NT2/D1 (cell line): ENCODE results near the gene CNPY3.
A peak's percentile ranks its signal among the peaks of the same experiment; 100 is the strongest.
"Not testable (repeated sequence)": the region's sequence is repeated elsewhere in the genome, so short reads cannot be mapped to it uniquely, and the experiment has no call there.

Experiments
- DNase-seq: peaks from one replicate; pipeline ENCODE4 v3.0.0-alpha.2; 2011; ENCODE audit warnings: low read depth, low spot score
- H3K27me3 ChIP-seq: 2 replicates; pipeline ENCODE4 v1.6.0; 2011; ENCODE audit warnings: mild to moderate bottlenecking; ENCODE audit not compliant: insufficient read length, insufficient read depth
- H3K36me3 ChIP-seq: 2 replicates; pipeline ENCODE4 v1.6.1; 2011; ENCODE audit warnings: mild to moderate bottlenecking, low read length, mixed read lengths; ENCODE audit not compliant: insufficient read depth, insufficient read length
- H3K4me1 ChIP-seq: 2 replicates; pipeline ENCODE4 v1.5.1; 2011; ENCODE audit not compliant: insufficient read depth, insufficient read length
- H3K4me3 ChIP-seq: 2 replicates; pipeline ENCODE4 v1.5.1; 2011; ENCODE audit warnings: low read depth; ENCODE audit not compliant: insufficient read length
- H3K9ac ChIP-seq: 2 replicates; pipeline ENCODE4 v1.6.0; 2011; ENCODE audit warnings: low read depth; ENCODE audit not compliant: insufficient read length
- H3K9me3 ChIP-seq: 2 replicates; pipeline ENCODE4 v1.5.1; 2011; ENCODE audit warnings: mild to moderate bottlenecking, low read length; ENCODE audit not compliant: insufficient read depth
- SUZ12 ChIP-seq: IDR thresholded peaks from 2 replicates; pipeline ENCODE4 v1.6.1; 2011; ENCODE audit not compliant: insufficient read length, insufficient read depth; ENCODE audit errors: extremely low read depth
- YY1 ChIP-seq: IDR thresholded peaks from 2 replicates; pipeline ENCODE4 v1.6.1; 2011; ENCODE audit not compliant: insufficient read length, insufficient read depth
- ZNF274 ChIP-seq: IDR thresholded peaks from 2 replicates; pipeline ENCODE4 v1.6.1; 2011; ENCODE audit warnings: mild to moderate bottlenecking, low read depth, low read length

CNPY3 gene

GRCh38 chr6:42928986-42929820 lies at the start of gene CNPY3:
Gene CNPY3, plus strand, starts transcription at chr6:42929480. Its CDS starts 91 bp downstream, at chr6:42929571.
- Histone ChIP-seq H3K9ac (peak within 1 kb of the TSS; percentile 88), H3K4me1 (peaks cover 3% of the 10 kb centered on the region), H3K36me3 (peaks cover 16% of the 10 kb centered on the region), H3K9me3 (no peaks in the 10 kb centered on the region), H3K27me3 (no peaks in the 10 kb centered on the region), H3K4me3 (peak within 1 kb of the TSS; percentile 71)
- peak; percentile 93 for DNase-seq
- TF ChIP-seq YY1: peak; percentile 11
- no peak for TF ChIP-seq SUZ12

- peak overlapping the region; percentile 94 for H3K4me3 ChIP-seq
- not testable (repeated sequence) for DNase-seq, H3K4me1 ChIP-seq, H3K27me3 ChIP-seq, H3K9me3 ChIP-seq
- H3K36me3 ChIP-seq: peaks cover 36% of the 10 kb centered on the region
- peak overlapping the region; percentile 96 for H3K9ac ChIP-seq
Measured at GRCh38 chr6:42880240-42880817, 49.0 kb upstream of the CNPY3 start.

GRCh38 chr6:42880871-42881270 lies 48.4 kb upstream of the CNPY3 start:
- Histone ChIP-seq H3K9ac (peak overlapping the region; percentile 42), H3K4me3 (peak overlapping the region; percentile 94), H3K36me3 (peaks cover 41% of the 10 kb centered on the region)
- H3K9me3 ChIP-seq, H3K27me3 ChIP-seq, H3K4me1 ChIP-seq, DNase-seq: not testable (repeated sequence)

- no peak overlapping the region for H3K9ac ChIP-seq
Measured at GRCh38 chr6:42885702-42886101, 43.6 kb upstream of the CNPY3 start.

GRCh38 chr6:42888201-42888600 lies 41.1 kb upstream of the CNPY3 start:
- not testable (repeated sequence) for H3K4me3 ChIP-seq, H3K27me3 ChIP-seq, H3K4me1 ChIP-seq, DNase-seq, H3K9me3 ChIP-seq, H3K9ac ChIP-seq
- H3K36me3 ChIP-seq: peaks cover 33% of the 10 kb centered on the region

More at GRCh38 chr6:42885702-42886101, 43.6 kb upstream of the CNPY3 start:
- DNase-seq: no peak
- Histone ChIP-seq H3K4me1 (no peaks in the 10 kb centered on the region), H3K9me3 (no peaks in the 10 kb centered on the region), H3K4me3 (no peak overlapping the region), H3K27me3 (no peaks in the 10 kb centered on the region), H3K36me3 (peaks cover 50% of the 10 kb centered on the region)
- TF ChIP-seq ZNF274 (no peak), SUZ12 (no peak), YY1 (no peak)

GRCh38 chr6:42889815-42890214 lies 39.5 kb upstream of the CNPY3 start:
- TF ChIP-seq YY1: no peak
- no peak for TF ChIP-seq SUZ12
- no peak for TF ChIP-seq ZNF274
- no peaks in the 10 kb centered on the region for H3K9me3 ChIP-seq
- no peaks in the 10 kb centered on the region for H3K27me3 ChIP-seq
- H3K36me3 ChIP-seq: peaks cover 17% of the 10 kb centered on the region
- H3K4me1 ChIP-seq: no peaks in the 10 kb centered on the region
- H3K4me3 ChIP-seq: peak overlapping the region; percentile 83
- peak overlapping the region; percentile 70 for H3K9ac ChIP-seq
- no peak for DNase-seq

GRCh38 chr6:42890311-42891198 lies 38.7 kb upstream of the CNPY3 start:
- peak; percentile 89 for DNase-seq
- TF ChIP-seq ZNF274: no peak
- no peak for TF ChIP-seq SUZ12
- no peak for TF ChIP-seq YY1
- H3K4me1 ChIP-seq: no peaks in the 10 kb centered on the region

More at GRCh38 chr6:42890311-42891198, 38.7 kb upstream of the CNPY3 start:
- no peaks in the 10 kb centered on the region for H3K27me3 ChIP-seq
- peak overlapping the region; percentile 95 for H3K9ac ChIP-seq
- peaks cover 14% of the 10 kb centered on the region for H3K36me3 ChIP-seq
- no peaks in the 10 kb centered on the region for H3K9me3 ChIP-seq
- peak overlapping the region; percentile 83 for H3K4me3 ChIP-seq
